ENCODE measurements around the gene CDKN2B.

GRCh38 chr9:21968331-21969010 is 40.6 kb downstream of the CDKN2B start:
- TF ChIP-seq CTCF (IDR thresholded peaks at IDR 0.05): no peak
- TF ChIP-seq POLR2A (IDR thresholded peaks at IDR 0.05): no peak

All from breast epithelium (tissue), 3 donors.